Endothelial cell of umbilical vein (primary cell): ENCODE results near the gene RUNX2. TPM values are rescaled to one million over a fixed set of nuclear protein-coding genes. Genes with fewer than 3 reads are reported as not detected.

ENCODE experiments used
- BruUV-seq: library from RNA; stranded (reverse); fragments of 400-500 nt; replicated peaks from 2 replicates; lab custom pipeline; 2021; lab: Mats Ljungman, UMichigan
- CTCF ChIA-PET: fragments of 300-600, 350-600 bp; sonication (Branson Sonifier 250); formaldehyde crosslinking; loops from one replicate; lab custom pipeline; 2021; ENCODE audit warnings: antibody characterized with exemption, inconsistent platforms; lab: Charles Lee
- POLR2A ChIA-PET: fragments of 300-600, 350-600 bp; sonication (Branson Sonifier 250); formaldehyde crosslinking; loops from one replicate; lab custom pipeline; 2021; ENCODE audit warnings: antibody characterized with exemption, inconsistent platforms; lab: Charles Lee
- DNase-seq: peaks from one replicate; pipeline ENCODE4 v3.0.0-alpha.2; 2011; ENCODE audit warnings: low read depth, low spot score
- FAIRE-seq: peaks from 2 replicates; lab custom pipeline; 2011; peaks lifted over from hg19 to GRCh38; lab: Jason Lieb, UNC
- H2AFZ ChIP-seq: 2 replicates; pipeline ENCODE4 v1.6.0; 2012; ENCODE audit warnings: low read depth, low read length, control low read depth, inconsistent platforms
- H3K27ac ChIP-seq: 2 replicates; pipeline ENCODE4 v1.5.1; 2011; ENCODE audit warnings: low read depth, mild to moderate bottlenecking, control low read depth, low read length, moderate library complexity; ENCODE audit not compliant: insufficient read depth
- H3K27me3 ChIP-seq, 2 experiments: 2 replicates each; pipeline versions ENCODE4 v1.6.0 to v1.6.1; 2011; ENCODE audit warnings: low read length in 2 of 2, mixed read lengths in 1 of 2; ENCODE audit not compliant: control insufficient read depth in 2 of 2, insufficient read depth in 2 of 2
- H3K36me3 ChIP-seq, 2 experiments: 2 replicates in 1 of 2; 3 replicates in 1 of 2; pipeline ENCODE4 v1.5.1; 2011; ENCODE audit warnings: low read length in 2 of 2, mild to moderate bottlenecking in 1 of 2, moderate library complexity in 1 of 2; ENCODE audit not compliant: control insufficient read depth in 2 of 2, insufficient read depth in 2 of 2; ENCODE audit errors: extremely low read depth in 1 of 2
- H3K4me1 ChIP-seq: 3 replicates; pipeline ENCODE4 v1.5.1; 2011; ENCODE audit warnings: mild to moderate bottlenecking, low read length; ENCODE audit not compliant: control insufficient read depth, insufficient read depth; ENCODE audit errors: extremely low read depth
- H3K4me2 ChIP-seq: 2 replicates; pipeline ENCODE4 v1.6.1; 2011; ENCODE audit warnings: low read length, control low read depth, mixed read lengths; ENCODE audit not compliant: insufficient read depth
- H3K4me3 ChIP-seq, 3 experiments: fragments of 200-600 bp in 1 of 3; sonication (generic), shearing (Covaris generic) in 1 of 3; replicated peaks in 1 of 3; 2 replicates each; pipeline ENCODE4 v1.5.1; 2011 to 2016; ENCODE audit warnings: control low read depth in 3 of 3, low read length in 3 of 3, mild to moderate bottlenecking in 2 of 3, inconsistent platforms in 1 of 3, low read depth in 1 of 3, moderate library complexity in 1 of 3; ENCODE audit not compliant: insufficient read depth in 1 of 3
- H3K79me2 ChIP-seq: 2 replicates; pipeline ENCODE4 v1.6.0; 2012; ENCODE audit warnings: low read length, inconsistent platforms; ENCODE audit not compliant: control insufficient read depth, insufficient read depth
- H3K9ac ChIP-seq: replicated peaks from 2 replicates; pipeline ENCODE3; 2011; ENCODE audit warnings: low read length, control low read depth; ENCODE audit not compliant: insufficient read depth; ENCODE audit errors: extremely low read depth
- H3K9me1 ChIP-seq: replicated peaks from 3 replicates; pipeline ENCODE4 v1.6.0; 2011; ENCODE audit warnings: mild to moderate bottlenecking, low read length; ENCODE audit not compliant: control insufficient read depth, insufficient read depth; ENCODE audit errors: extremely low read depth
- H3K9me3 ChIP-seq: replicated peaks from 2 replicates; pipeline ENCODE4 v1.5.1; 2012; ENCODE audit warnings: low read length, inconsistent platforms; ENCODE audit not compliant: control insufficient read depth, insufficient read depth
- H4K20me1 ChIP-seq: replicated peaks from 2 replicates; pipeline ENCODE3; 2011; ENCODE audit warnings: mild to moderate bottlenecking, low read length; ENCODE audit not compliant: control insufficient read depth, insufficient read depth; ENCODE audit errors: extremely low read depth
- CTCF ChIP-seq, 2 donors: IDR thresholded peaks; 1 replicate in 1 of 2; 2 replicates in 1 of 2; pipeline ENCODE4 v1.5.1; 2011; ENCODE audit warnings: low read length in 2 of 2, mild to moderate bottlenecking in 2 of 2, moderate library complexity in 2 of 2, control low read depth in 1 of 2, inconsistent platforms in 1 of 2, low read depth in 1 of 2; ENCODE audit not compliant: insufficient read depth in 1 of 2; ENCODE audit errors: extremely low read depth in 1 of 2
- EZH2 ChIP-seq: IDR thresholded peaks from 2 replicates; pipeline ENCODE4 v1.6.1; 2012; ENCODE audit warnings: borderline replicate concordance, low read depth, mild to moderate bottlenecking, moderate library complexity, low read length, inconsistent platforms; ENCODE audit not compliant: severe bottlenecking
- FOS ChIP-seq: IDR thresholded peaks from 2 replicates; pipeline ENCODE4 v1.6.1; 2011; ENCODE audit warnings: mild to moderate bottlenecking, low read length, moderate library complexity, borderline replicate concordance; ENCODE audit not compliant: insufficient read depth
- GATA2 ChIP-seq: IDR thresholded peaks from 2 replicates; pipeline ENCODE4 v1.7.0; 2011; ENCODE audit warnings: low read depth, mild to moderate bottlenecking, moderate library complexity, mixed read lengths, low read length; ENCODE audit not compliant: insufficient read length, insufficient read depth
- JUN ChIP-seq: IDR thresholded peaks from 2 replicates; pipeline ENCODE4 v1.6.1; 2011; ENCODE audit warnings: borderline replicate concordance, low read depth; ENCODE audit not compliant: insufficient read length, insufficient read depth
- MAX ChIP-seq: IDR thresholded peaks from 2 replicates; pipeline ENCODE4 v1.6.1; 2011; ENCODE audit not compliant: insufficient read depth, insufficient read length
- MYC ChIP-seq: IDR thresholded peaks from one replicate; pipeline ENCODE4 v1.6.1; 2011; ENCODE audit warnings: mild to moderate bottlenecking, low read depth, low read length
- POLR2A ChIP-seq: IDR thresholded peaks from 2 replicates; pipeline ENCODE4 v1.6.1; 2012; ENCODE audit warnings: low read depth, mild to moderate bottlenecking, control low read depth, low read length
- POLR2AphosphoS5 ChIP-seq: IDR thresholded peaks from 2 replicates; pipeline ENCODE4 v1.6.1; 2012; ENCODE audit warnings: low read depth, mild to moderate bottlenecking, control low read depth, low read length, moderate library complexity; ENCODE audit not compliant: insufficient read depth
- dilution Hi-C: fragments of 300-500 bp; cut with MboI; formaldehyde crosslinking; loops from one replicate; pipeline ENCODE4 v1.15.0; 2019; ENCODE audit warnings: low sequenced_read_pairs; ENCODE audit not compliant: extremely low pct_ligation_motif_present
- intact Hi-C: fragments of 100-400 bp; cut with micrococcal nuclease; formaldehyde crosslinking; loops from one replicate; pipeline ENCODE4 v1.10.0; 2022
- polyA plus RNA-seq, 4 experiments: library from polyadenylated mRNA; depleted of rRNA in 3 of 4; stranded (reverse) in 3 of 4; unstranded in 1 of 4; fragments of >200 nt; gene quantifications; 2 replicates each; pipeline versions ENCODE4 v1.2.1 to v1.2.3, GENCODE V29; 2011 to 2012; ENCODE audit warnings: missing spikeins in 1 of 4
- total RNA-seq: library from RNA; stranded (reverse); gene quantifications from 2 replicates; pipeline ENCODE4 v1.2.3, GENCODE V29; 2021

RUNX2 gene
- total and polyA plus RNA-seq, 2 donors (not counting 3 experiments of a cell fraction or from before 2014, with no cell fraction given): 0.06 TPM; not detected in 1

DNA sequence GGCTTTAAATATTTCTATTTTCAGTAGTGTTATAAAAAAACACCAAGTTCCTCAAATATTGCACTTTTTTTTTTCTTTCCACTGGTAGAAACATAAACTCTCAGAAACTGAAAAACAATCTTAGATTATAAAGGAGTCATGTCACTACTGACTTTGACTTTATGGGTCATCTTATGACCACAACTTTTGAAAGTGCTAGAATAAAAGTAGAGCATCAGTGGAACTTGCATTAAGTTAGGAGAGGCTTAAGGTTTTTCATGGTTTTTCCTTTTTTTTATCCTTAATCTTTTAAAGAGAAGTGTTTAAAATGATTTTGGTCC is 106.2 kb downstream of the RUNX2 start:
- DNase-seq (no peak), FAIRE-seq (no peak)
- no peak overlapping the region for H2AFZ ChIP-seq
- no TSS peak for BruUV-seq
- no peaks in the 10 kb centered on the region for H4K20me1 ChIP-seq
- no peak for TF ChIP-seq MYC
- no peak for TF ChIP-seq JUN
- no peak for TF ChIP-seq CTCF (IDR thresholded peaks at IDR 0.05; ENCODE audit: extremely low read depth in 1 of 2, insufficient read depth in 1 of 2, low read depth in 1 of 2, low read length in 2 of 2)
- no peak for TF ChIP-seq POLR2A
- TF ChIP-seq MAX: no peak
- no peak for TF ChIP-seq POLR2AphosphoS5
- no peak for TF ChIP-seq GATA2
- no peak for TF ChIP-seq FOS
- TF ChIP-seq EZH2: no peak
- no peak overlapping the region for H3K4me3 ChIP-seq
- CTCF ChIA-PET: interaction anchor here (0.9 kb wide), 1 partner anchor 280 kb away, joined by 7 read pairs; no protein-coding TSS in a partner anchor
- H3K4me1 ChIP-seq: peaks cover 46% of the 10 kb centered on the region
- H3K27me3 ChIP-seq: peaks cover 7% of the 10 kb centered on the region in 2 experiments
- dilution Hi-C loops (no loop called here), intact Hi-C loops (loop anchor here (5.0 kb wide), 1 partner anchor 43 kb away; no protein-coding TSS in a partner anchor)
- H3K9me1 ChIP-seq: no peaks in the 10 kb centered on the region
- H3K9me3 ChIP-seq: no peaks in the 10 kb centered on the region
- no peaks in the 10 kb centered on the region for H3K36me3 ChIP-seq
- H3K79me2 ChIP-seq: no peaks in the 10 kb centered on the region
- no peak overlapping the region for H3K4me2 ChIP-seq
- no peak overlapping the region for H3K9ac ChIP-seq
- POLR2A ChIA-PET: no interaction called here
- H3K27ac ChIP-seq: no peak overlapping the region
